ENCODE data around the gene NOS1AP.

The NOS1AP gene

DNA sequence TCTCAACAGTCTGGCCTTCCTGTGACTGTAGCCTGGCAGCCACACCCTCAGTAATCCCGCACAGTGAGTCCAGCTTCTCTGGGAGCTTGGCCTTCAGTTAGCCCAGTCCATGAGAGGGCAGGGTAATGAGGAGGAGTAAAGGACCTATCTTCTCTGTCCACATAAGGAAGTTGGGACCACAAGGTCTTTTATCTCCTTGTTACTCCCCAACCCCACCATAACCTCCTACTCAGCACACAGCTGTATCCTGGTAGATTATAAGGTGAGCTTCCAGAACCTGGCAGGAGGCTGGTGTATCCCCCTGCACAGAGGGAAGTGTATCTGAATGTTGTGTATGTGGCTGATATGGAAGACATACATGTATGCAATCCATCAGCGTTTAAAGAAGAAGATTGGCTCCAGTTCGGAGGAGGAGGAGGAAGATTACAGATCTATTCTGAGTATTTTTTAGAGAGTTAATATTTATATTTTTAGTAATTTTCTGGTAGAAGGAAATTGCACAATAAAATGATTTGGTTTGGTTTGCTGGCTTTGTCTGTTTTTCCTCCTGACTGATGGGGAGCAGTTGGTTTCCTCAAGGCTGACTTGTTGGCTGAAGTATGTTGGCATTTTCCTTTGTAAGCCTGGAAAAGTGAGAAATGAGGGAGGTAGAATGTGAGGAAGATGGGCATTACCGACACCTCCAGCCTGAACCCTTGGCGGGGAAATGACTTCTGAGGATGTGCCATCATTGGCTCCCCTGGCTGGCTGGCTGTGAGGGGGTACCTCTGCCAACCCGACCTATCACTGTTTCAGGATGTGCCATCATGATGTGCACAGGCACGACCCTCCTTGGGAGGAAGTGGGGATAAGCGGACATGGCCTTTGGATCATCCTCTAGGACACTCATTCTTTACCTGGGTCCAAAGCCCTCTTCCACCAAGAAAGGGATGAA, 317.1 kb downstream of the NOS1AP start:
- no peak overlapping the region for H3K23ac ChIP-seq (ENCODE audit: low read length)
- H3K4me1 ChIP-seq (ENCODE audit: control insufficient read depth, low read depth, low read length): peaks cover 2% of the 10 kb centered on the region
- H2BK120ac ChIP-seq (ENCODE audit: low read depth, low read length): no peak overlapping the region
- H3K79me2 ChIP-seq (ENCODE audit: control insufficient read depth, insufficient read depth, low read length): no peaks in the 10 kb centered on the region
- H3K9ac ChIP-seq (ENCODE audit: low read length): no peak overlapping the region
- no CpG with 5 or more reads among the region's 8 CpGs for WGBS (ENCODE audit: extremely low coverage, insufficient coverage, low lambda C conversion rate)
- no peak for DNase-seq
- no peak overlapping the region for H4K8ac ChIP-seq (ENCODE audit: low read depth, low read length)
- no peak overlapping the region for H3K18ac ChIP-seq (ENCODE audit: low read length)
- no peaks in the 10 kb centered on the region for H3K79me1 ChIP-seq (ENCODE audit: low read length)
- H3K27me3 ChIP-seq (ENCODE audit: insufficient read depth, low read length, poor library complexity): no peaks in the 10 kb centered on the region
- H3K4me3 ChIP-seq (ENCODE audit: low read length): no peak overlapping the region
- H4K5ac ChIP-seq (ENCODE audit: low read length): no peak overlapping the region
- H3K4ac ChIP-seq (ENCODE audit: low read depth, low read length): no peak overlapping the region
- H3K27ac ChIP-seq (ENCODE audit: low read depth, low read length): no peak overlapping the region
- no peaks in the 10 kb centered on the region for H3K36me3 ChIP-seq (ENCODE audit: control insufficient read depth, insufficient read depth, low read length)
- no peak overlapping the region for H3K56ac ChIP-seq (ENCODE audit: low read length)
- no peak overlapping the region for H2BK15ac ChIP-seq (replicated peaks; ENCODE audit: low read depth)
- H2AK5ac ChIP-seq (ENCODE audit: low read length): no peak overlapping the region
- no peak overlapping the region for H2BK5ac ChIP-seq (ENCODE audit: low read length)
- no peak overlapping the region for H3K4me2 ChIP-seq (ENCODE audit: low read length)

DNA sequence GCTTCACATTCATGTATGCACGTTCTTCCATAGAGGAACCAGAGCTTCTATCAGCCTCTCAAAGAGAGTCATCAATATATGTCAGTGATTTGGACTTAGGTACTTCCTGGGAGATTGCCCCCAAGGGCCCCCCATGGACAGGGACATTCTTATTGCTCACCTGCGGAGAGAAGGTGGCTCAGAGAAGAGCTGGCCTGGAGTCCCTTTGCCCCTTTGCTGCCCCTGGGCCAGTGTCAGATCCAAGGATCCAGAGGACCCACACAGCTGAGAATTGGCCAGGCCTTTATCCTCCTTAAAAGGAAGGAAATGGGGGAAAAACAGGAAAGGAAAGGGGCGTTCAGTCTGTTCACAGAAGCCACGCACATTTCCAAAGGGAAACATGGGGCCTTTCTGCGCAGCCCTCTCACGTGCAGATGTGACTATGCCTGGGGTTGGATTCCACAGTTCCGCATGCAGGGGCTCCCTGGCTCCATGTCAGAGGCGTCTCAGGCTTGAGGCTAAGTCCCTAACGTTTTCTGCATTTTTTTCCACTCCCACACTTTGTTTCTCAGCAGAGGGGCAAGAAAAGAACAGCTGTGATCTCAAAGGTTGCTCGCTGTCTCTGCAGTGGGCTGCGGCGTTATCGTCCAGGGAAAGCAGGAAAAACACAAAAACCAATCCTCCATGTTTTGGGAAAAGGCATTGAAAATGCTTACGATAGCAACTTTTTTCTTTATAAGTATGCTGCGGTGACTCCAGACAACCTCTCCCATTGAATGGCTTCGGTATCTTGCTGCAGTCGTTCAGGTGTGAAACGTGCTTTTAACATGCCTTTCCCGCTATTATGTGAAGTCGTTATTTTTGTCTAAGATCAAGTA, 318.0 kb downstream of the NOS1AP start:
- Histone ChIP-seq H2BK15ac (replicated peaks; ENCODE audit: low read depth) (no peak overlapping the region), H3K27ac (ENCODE audit: low read depth, low read length) (no peak overlapping the region)
- no CpG with 5 or more reads among the region's 20 CpGs for WGBS (ENCODE audit: extremely low coverage, insufficient coverage, low lambda C conversion rate)

DNA sequence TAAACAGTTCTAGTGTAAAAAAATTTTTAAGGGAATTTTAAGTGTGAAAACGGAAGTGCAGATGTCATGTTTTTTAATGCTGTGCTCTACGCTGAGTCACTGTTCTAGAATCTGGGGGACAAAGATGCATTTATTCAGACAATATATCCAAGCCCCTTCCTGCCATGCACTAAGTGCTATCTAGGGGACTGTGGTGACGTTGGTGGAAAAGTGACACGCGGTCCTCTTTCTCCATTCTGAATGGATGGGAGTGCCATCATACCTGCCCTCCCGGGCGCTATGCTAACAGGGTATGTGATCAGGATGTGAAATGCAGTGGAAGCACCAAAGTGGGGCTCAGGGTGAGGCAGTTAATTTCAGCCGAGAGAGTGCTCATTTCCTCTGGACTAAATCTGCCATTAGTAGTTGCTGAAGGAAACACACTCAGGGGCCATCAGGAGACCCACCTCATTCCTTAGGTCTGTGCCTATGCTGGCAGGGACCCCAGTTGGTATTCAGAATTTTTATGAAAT, 318.6 kb downstream of the NOS1AP start:
- no peak overlapping the region for H2BK5ac ChIP-seq (ENCODE audit: low read length)
- no peak overlapping the region for H2AK5ac ChIP-seq (ENCODE audit: low read length)
- no peak overlapping the region for H3K4me2 ChIP-seq (ENCODE audit: low read length)
- no peak overlapping the region for H3K23ac ChIP-seq (ENCODE audit: low read length)
- no peak overlapping the region for H3K56ac ChIP-seq (ENCODE audit: low read length)
- H3K79me1 ChIP-seq (ENCODE audit: low read length): no peaks in the 10 kb centered on the region
- H3K18ac ChIP-seq (ENCODE audit: low read length): no peak overlapping the region
- no peak overlapping the region for H4K8ac ChIP-seq (ENCODE audit: low read depth, low read length)
- no peaks in the 10 kb centered on the region for H3K36me3 ChIP-seq (ENCODE audit: control insufficient read depth, insufficient read depth, low read length)
- no peak overlapping the region for H2BK120ac ChIP-seq (ENCODE audit: low read depth, low read length)
- H3K9ac ChIP-seq (ENCODE audit: low read length): no peak overlapping the region
- H3K4me1 ChIP-seq (ENCODE audit: control insufficient read depth, low read depth, low read length): peaks cover 3% of the 10 kb centered on the region
- no peak overlapping the region for H4K5ac ChIP-seq (ENCODE audit: low read length)
- H3K27me3 ChIP-seq (ENCODE audit: insufficient read depth, low read length, poor library complexity): no peaks in the 10 kb centered on the region
- H3K27ac ChIP-seq (ENCODE audit: low read depth, low read length): no peak overlapping the region
- no peak overlapping the region for H2BK15ac ChIP-seq (replicated peaks; ENCODE audit: low read depth)
- H3K4ac ChIP-seq (ENCODE audit: low read depth, low read length): no peak overlapping the region
- no peaks in the 10 kb centered on the region for H3K79me2 ChIP-seq (ENCODE audit: control insufficient read depth, insufficient read depth, low read length)
- DNase-seq: no peak
- 100% methylated on average over 1 of the region's 8 CpGs for WGBS (ENCODE audit: extremely low coverage, insufficient coverage, low lambda C conversion rate)
- H3K4me3 ChIP-seq (ENCODE audit: low read length): no peak overlapping the region

More for the DNA sequence above, 318.0 kb downstream of the NOS1AP start:
- no peak overlapping the region for H4K8ac ChIP-seq (ENCODE audit: low read depth, low read length)
- no peaks in the 10 kb centered on the region for H3K79me1 ChIP-seq (ENCODE audit: low read length)
- H3K56ac ChIP-seq (ENCODE audit: low read length): no peak overlapping the region
- H3K9ac ChIP-seq (ENCODE audit: low read length): no peak overlapping the region
- H3K36me3 ChIP-seq (ENCODE audit: control insufficient read depth, insufficient read depth, low read length): no peaks in the 10 kb centered on the region
- no peaks in the 10 kb centered on the region for H3K79me2 ChIP-seq (ENCODE audit: control insufficient read depth, insufficient read depth, low read length)
- H2BK120ac ChIP-seq (ENCODE audit: low read depth, low read length): no peak overlapping the region
- H2BK5ac ChIP-seq (ENCODE audit: low read length): no peak overlapping the region
- no peaks in the 10 kb centered on the region for H3K27me3 ChIP-seq (ENCODE audit: insufficient read depth, low read length, poor library complexity)
- no peak overlapping the region for H4K5ac ChIP-seq (ENCODE audit: low read length)
- DNase-seq: no peak
- peaks cover 3% of the 10 kb centered on the region for H3K4me1 ChIP-seq (ENCODE audit: control insufficient read depth, low read depth, low read length)
- H3K23ac ChIP-seq (ENCODE audit: low read length): no peak overlapping the region
- H3K18ac ChIP-seq (ENCODE audit: low read length): no peak overlapping the region
- no peak overlapping the region for H3K4me2 ChIP-seq (ENCODE audit: low read length)
- H2AK5ac ChIP-seq (ENCODE audit: low read length): no peak overlapping the region
- H3K4me3 ChIP-seq (ENCODE audit: low read length): no peak overlapping the region
- H3K4ac ChIP-seq (ENCODE audit: low read depth, low read length): no peak overlapping the region

DNA sequence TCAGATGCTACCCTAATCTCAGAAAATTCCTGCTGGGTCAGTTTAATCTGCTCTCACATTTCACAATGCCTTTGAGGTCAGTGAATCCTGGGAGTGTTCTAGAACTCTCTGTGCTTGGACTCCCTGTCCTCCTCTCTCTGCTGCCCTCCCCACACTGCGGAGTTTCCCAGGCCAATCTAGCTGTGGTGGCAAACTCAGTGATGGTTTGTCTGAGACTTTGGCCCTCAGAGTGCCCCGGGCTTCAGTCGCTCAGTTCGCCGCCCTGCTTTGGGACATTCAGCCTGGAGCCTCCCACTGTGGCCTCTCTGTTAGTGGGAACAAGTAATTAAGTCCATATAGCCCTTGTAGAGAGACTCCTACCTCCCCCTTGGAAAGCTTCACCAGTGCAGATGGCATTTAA, 319.1 kb downstream of the NOS1AP start:
- Histone ChIP-seq H3K4me2 (ENCODE audit: low read length) (no peak overlapping the region), H3K9ac (ENCODE audit: low read length) (no peak overlapping the region), H3K27me3 (ENCODE audit: insufficient read depth, low read length, poor library complexity) (no peaks in the 10 kb centered on the region), H4K8ac (ENCODE audit: low read depth, low read length) (no peak overlapping the region), H4K5ac (ENCODE audit: low read length) (no peak overlapping the region), H3K23ac (ENCODE audit: low read length) (no peak overlapping the region), H3K18ac (ENCODE audit: low read length) (no peak overlapping the region), H3K79me2 (ENCODE audit: control insufficient read depth, insufficient read depth, low read length) (no peaks in the 10 kb centered on the region), H2BK120ac (ENCODE audit: low read depth, low read length) (no peak overlapping the region), H3K27ac (ENCODE audit: low read depth, low read length) (no peak overlapping the region), H2AK5ac (ENCODE audit: low read length) (no peak overlapping the region), H3K4me3 (ENCODE audit: low read length) (no peak overlapping the region), H2BK15ac (replicated peaks; ENCODE audit: low read depth) (no peak overlapping the region), H3K56ac (ENCODE audit: low read length) (no peak overlapping the region), H3K4me1 (ENCODE audit: control insufficient read depth, low read depth, low read length) (peaks cover 3% of the 10 kb centered on the region), H3K36me3 (ENCODE audit: control insufficient read depth, insufficient read depth, low read length) (no peaks in the 10 kb centered on the region), H2BK5ac (ENCODE audit: low read length) (no peak overlapping the region), H3K4ac (ENCODE audit: low read depth, low read length) (no peak overlapping the region), H3K79me1 (ENCODE audit: low read length) (no peaks in the 10 kb centered on the region)
- no CpG with 5 or more reads among the region's 5 CpGs for WGBS (ENCODE audit: extremely low coverage, insufficient coverage, low lambda C conversion rate)
- DNase-seq: no peak

DNA sequence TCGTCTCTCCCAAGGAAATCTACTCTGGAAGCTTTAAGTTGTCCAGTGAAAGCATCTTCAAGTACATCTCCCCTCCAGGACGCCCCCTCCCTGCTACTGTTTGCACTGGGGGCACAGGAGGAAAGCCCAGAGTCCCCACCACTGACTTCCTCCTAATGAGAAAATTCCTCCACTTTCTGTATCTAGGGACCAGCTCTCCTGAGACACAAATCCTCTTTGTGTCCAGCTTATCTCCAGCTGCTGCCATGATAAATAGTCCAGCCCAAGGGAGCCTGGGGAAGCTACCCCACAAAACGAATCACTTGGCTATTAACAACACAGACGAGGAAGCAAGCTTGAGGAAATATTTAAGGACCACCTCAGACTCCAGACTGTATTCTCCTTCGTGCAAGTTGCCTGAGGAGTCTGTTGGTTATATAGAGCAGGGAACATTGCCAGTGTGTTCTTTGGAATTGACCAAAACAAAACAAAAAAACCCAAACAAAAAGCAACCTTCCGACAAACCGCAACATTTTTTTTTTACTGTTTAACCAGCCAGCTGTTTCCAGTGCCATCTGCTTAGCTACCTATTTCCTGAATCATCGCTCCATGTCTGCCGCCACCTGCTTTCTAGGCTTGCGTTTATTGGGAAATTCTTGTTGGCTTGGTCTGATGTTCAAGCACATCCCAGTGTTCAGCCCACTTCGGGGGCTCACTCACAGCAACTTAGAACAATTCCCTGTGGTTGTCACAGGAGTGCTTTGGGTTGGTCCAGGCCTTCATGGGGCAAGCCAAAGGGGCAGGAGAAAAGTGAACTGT, 319.7 kb downstream of the NOS1AP start:
- H3K4me2 ChIP-seq (ENCODE audit: low read length): no peak overlapping the region
- H3K23ac ChIP-seq (ENCODE audit: low read length): no peak overlapping the region
- H4K5ac ChIP-seq (ENCODE audit: low read length): no peak overlapping the region
- H3K27ac ChIP-seq (ENCODE audit: low read depth, low read length): no peak overlapping the region
- H3K18ac ChIP-seq (ENCODE audit: low read length): no peak overlapping the region
- peaks cover 3% of the 10 kb centered on the region for H3K4me1 ChIP-seq (ENCODE audit: control insufficient read depth, low read depth, low read length)
- H3K79me2 ChIP-seq (ENCODE audit: control insufficient read depth, insufficient read depth, low read length): no peaks in the 10 kb centered on the region
- H3K9ac ChIP-seq (ENCODE audit: low read length): no peak overlapping the region
- no peak overlapping the region for H3K4me3 ChIP-seq (ENCODE audit: low read length)
- H3K79me1 ChIP-seq (ENCODE audit: low read length): no peaks in the 10 kb centered on the region
- H3K4ac ChIP-seq (ENCODE audit: low read depth, low read length): no peak overlapping the region
- H3K36me3 ChIP-seq (ENCODE audit: control insufficient read depth, insufficient read depth, low read length): no peaks in the 10 kb centered on the region
- no CpG with 5 or more reads among the region's 11 CpGs for WGBS (ENCODE audit: extremely low coverage, insufficient coverage, low lambda C conversion rate)
- H2BK5ac ChIP-seq (ENCODE audit: low read length): no peak overlapping the region
- no peak for DNase-seq
- H3K27me3 ChIP-seq (ENCODE audit: insufficient read depth, low read length, poor library complexity): no peaks in the 10 kb centered on the region
- no peak overlapping the region for H4K8ac ChIP-seq (ENCODE audit: low read depth, low read length)
- H2BK120ac ChIP-seq (ENCODE audit: low read depth, low read length): no peak overlapping the region
- no peak overlapping the region for H2BK15ac ChIP-seq (replicated peaks; ENCODE audit: low read depth)
- H2AK5ac ChIP-seq (ENCODE audit: low read length): no peak overlapping the region
- H3K56ac ChIP-seq (ENCODE audit: low read length): no peak overlapping the region
